Stimulated activated naive CD4-positive, alpha-beta T cell treated with Interleukin-2 at 50 U/mL for 16 hours (primary cell): Measurements from ENCODE around the gene SMC1B.
A peak's percentile ranks its signal among the peaks of the same experiment; 100 is the strongest.

ENCODE experiments used
- DNase-seq: peaks from one replicate; lab custom pipeline; 2025; lab: John Stamatoyannopoulos, UW

The SMC1B gene

GRCh38 chr22:45318558-45319323, 94.7 kb downstream of the SMC1B start:
- DNase-seq: peak; percentile 35

GRCh38 chr22:45318168-45318557, 95.2 kb downstream of the SMC1B start:
- DNase-seq: peak; percentile 82

- DNase-seq: no peak
Measured at GRCh38 chr22:45317551-45318167, 95.7 kb downstream of the SMC1B start.

GRCh38 chr22:45316796-45317526, 96.4 kb downstream of the SMC1B start:
- no peak for DNase-seq

- DNase-seq: no peak
Measured at GRCh38 chr22:45314786-45315185, 98.6 kb downstream of the SMC1B start.

- DNase-seq: no peak
Measured at GRCh38 chr22:45314054-45314721, 99.2 kb downstream of the SMC1B start.

GRCh38 chr22:45312856-45313255, 100.5 kb downstream of the SMC1B start:
- DNase-seq: no peak

- DNase-seq: no peak
Measured at GRCh38 chr22:45312415-45312814, 101.0 kb downstream of the SMC1B start.

GRCh38 chr22:45310977-45311531, 102.3 kb downstream of the SMC1B start:
- DNase-seq: no peak

GRCh38 chr22:45310331-45310976, 102.9 kb downstream of the SMC1B start:
- DNase-seq: no peak

GRCh38 chr22:45309422-45310227, 103.8 kb downstream of the SMC1B start, which contains the start of gene FAM118A:
Gene FAM118A (plus strand): TSS chr22:45309934. CDS start chr22:45322380, 12,446 bp downstream.
- DNase-seq: peak; percentile 89

GRCh38 chr22:45308957-45309421, 104.4 kb downstream of the SMC1B start:
- DNase-seq: peak; percentile 14

- no peak for DNase-seq
Measured at GRCh38 chr22:45308391-45308956, 104.9 kb downstream of the SMC1B start.

GRCh38 chr22:45306139-45306538, 107.3 kb downstream of the SMC1B start:
- DNase-seq: no peak

- DNase-seq: no peak
Measured at GRCh38 chr22:45305456-45306075, 107.8 kb downstream of the SMC1B start.

GRCh38 chr22:45304971-45305370, 108.4 kb downstream of the SMC1B start:
- DNase-seq: no peak

GRCh38 chr22:45303181-45303580, 110.2 kb downstream of the SMC1B start:
- DNase-seq: no peak

- no peak for DNase-seq
Measured at GRCh38 chr22:45302751-45303150, 110.6 kb downstream of the SMC1B start.

GRCh38 chr22:45298934-45299505, 114.4 kb downstream of the SMC1B start:
- no peak for DNase-seq
